ENCODE results near the gene MYBPHL.

Gene MYBPHL

DNA sequence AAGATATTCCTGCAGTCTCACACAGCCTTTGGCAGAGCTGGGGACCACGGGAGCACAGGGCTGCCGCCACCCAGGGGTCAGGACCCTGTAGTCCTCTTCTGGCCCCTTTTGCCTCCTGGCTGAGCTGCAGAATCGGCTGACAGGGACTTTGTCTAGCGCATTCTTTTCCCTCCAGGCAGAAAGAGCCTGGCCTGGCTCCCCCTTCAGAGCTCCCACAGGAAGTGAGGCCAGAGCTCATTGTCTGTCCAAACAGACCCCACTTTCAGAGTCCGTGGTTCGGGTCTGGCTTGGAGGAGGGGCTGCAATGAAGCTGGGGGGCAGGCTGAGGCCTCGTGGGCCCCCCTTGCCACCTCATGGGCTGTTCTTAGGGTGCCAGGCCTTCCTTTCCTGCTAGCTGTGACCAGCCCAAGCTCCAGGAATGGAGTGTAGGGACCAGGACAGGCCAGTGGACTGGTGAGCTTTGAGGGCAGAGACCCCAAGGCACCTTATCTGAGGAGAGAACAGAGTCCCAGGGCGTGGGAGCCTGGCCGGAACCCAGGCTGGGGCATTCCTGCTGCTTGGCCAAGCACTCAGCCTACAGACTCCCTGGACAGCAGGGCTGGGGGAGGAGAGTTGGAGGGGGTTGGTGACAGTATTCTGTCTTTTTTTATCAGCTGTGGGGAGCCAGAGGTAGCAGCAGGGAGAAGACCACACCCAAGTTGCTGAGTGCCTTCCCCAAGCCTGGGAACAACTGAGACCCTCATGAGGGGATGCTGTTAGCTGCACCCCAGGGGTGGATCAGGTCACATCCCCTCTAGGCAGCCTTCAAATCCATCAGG is 52.8 kb downstream of the MYBPHL start:
- no peak for DNase-seq (ENCODE audit: low read depth in 1 of 2, low spot score in 1 of 2)

DNA sequence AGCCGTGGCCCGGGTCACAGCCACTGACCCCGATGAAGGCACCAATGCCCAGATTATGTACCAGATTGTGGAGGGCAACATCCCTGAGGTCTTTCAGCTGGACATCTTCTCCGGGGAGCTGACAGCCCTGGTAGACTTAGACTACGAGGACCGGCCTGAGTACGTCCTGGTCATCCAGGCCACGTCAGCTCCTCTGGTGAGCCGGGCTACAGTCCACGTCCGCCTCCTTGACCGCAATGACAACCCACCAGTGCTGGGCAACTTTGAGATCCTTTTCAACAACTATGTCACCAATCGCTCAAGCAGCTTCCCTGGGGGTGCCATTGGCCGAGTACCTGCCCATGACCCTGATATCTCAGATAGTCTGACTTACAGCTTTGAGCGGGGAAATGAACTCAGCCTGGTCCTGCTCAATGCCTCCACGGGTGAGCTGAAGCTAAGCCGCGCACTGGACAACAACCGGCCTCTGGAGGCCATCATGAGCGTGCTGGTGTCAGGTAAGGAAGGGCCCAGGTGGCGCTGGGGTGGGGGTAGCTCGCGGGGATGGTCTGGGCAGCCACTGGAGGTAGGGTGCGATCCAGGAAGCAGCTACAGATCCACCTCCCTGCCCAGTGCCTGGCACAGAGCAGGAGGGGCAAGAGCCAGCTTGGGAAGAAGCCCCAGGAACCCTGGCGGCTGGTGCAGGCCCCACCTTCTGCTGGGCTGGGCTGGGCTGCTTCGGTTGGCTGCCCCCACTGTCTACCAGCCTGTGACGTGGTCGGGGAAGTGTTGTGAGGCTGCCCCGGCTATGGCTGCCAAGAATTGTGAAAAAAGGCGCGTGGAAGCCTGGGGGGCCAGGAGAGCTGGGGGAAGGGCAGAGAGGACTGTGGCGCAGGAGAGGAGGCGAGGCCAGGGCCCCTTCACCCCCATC is 53.7 kb downstream of the MYBPHL start:
- no peak for DNase-seq (ENCODE audit: low read depth in 1 of 2, low spot score in 1 of 2)

- no peak for DNase-seq (ENCODE audit: low read depth in 1 of 2, low spot score in 1 of 2)
These were observed 54.5 kb downstream of the MYBPHL start for GRCh38 chr1:109252167-109252892.

GRCh38 chr1:109251277-109252166 is 55.3 kb downstream of the MYBPHL start:
- DNase-seq (ENCODE audit: low read depth in 1 of 2, low spot score in 1 of 2): no peak

DNA sequence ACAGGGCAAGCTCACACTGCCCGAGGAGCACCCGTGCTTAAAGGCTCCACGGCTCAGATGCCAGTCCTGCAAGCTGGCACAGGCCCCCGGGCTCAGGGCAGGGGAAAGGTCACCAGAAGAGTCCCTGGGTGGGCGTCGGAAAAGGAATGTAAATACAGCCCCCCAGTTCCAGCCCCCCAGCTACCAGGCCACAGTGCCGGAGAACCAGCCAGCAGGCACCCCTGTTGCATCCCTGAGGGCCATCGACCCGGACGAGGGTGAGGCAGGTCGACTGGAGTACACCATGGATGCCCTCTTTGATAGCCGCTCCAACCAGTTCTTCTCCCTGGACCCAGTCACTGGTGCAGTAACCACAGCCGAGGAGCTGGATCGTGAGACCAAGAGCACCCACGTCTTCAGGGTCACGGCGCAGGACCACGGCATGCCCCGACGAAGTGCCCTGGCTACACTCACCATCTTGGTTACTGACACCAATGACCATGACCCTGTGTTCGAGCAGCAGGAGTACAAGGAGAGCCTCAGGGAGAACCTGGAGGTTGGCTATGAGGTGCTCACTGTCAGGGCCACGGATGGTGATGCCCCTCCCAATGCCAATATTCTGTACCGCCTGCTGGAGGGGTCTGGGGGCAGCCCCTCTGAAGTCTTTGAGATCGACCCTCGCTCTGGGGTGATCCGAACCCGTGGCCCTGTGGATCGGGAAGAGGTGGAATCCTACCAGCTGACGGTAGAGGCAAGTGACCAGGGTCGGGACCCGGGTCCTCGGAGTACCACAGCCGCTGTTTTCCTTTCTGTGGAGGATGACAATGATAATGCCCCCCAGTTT is 56.1 kb downstream of the MYBPHL start:
- no peak for DNase-seq (ENCODE audit: low read depth in 1 of 2, low spot score in 1 of 2)

DNA sequence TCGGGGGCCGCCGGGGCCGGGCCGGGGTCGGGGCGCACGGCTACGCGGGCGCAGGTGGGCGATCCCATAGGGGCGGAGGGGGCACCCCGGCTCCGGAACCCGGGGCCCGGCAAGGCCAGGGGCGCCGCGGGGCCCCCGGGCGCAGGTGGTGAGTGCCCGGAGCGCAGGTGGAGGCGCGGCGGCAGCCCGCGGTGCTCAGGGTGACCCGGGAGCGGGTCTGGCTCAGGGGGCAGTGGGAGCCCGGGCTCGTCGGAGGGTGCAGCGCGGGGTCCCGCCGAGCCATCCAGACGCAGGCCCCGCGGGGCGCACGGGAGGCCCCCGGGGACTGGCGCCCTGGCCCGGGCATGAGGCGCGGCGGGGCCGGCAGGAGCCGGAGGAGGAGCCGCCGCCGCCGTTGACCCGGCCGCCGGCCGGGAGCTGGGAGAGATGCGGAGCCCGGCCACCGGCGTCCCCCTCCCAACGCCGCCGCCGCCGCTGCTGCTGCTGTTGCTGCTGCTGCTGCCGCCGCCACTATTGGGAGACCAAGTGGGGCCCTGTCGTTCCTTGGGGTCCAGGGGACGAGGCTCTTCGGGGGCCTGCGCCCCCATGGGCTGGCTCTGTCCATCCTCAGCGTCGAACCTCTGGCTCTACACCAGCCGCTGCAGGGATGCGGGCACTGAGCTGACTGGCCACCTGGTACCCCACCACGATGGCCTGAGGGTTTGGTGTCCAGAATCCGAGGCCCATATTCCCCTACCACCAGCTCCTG is 57.0 kb downstream of the MYBPHL start:
- DNase-seq (ENCODE audit: low read depth in 1 of 2, low spot score in 1 of 2): no peak

DNA sequence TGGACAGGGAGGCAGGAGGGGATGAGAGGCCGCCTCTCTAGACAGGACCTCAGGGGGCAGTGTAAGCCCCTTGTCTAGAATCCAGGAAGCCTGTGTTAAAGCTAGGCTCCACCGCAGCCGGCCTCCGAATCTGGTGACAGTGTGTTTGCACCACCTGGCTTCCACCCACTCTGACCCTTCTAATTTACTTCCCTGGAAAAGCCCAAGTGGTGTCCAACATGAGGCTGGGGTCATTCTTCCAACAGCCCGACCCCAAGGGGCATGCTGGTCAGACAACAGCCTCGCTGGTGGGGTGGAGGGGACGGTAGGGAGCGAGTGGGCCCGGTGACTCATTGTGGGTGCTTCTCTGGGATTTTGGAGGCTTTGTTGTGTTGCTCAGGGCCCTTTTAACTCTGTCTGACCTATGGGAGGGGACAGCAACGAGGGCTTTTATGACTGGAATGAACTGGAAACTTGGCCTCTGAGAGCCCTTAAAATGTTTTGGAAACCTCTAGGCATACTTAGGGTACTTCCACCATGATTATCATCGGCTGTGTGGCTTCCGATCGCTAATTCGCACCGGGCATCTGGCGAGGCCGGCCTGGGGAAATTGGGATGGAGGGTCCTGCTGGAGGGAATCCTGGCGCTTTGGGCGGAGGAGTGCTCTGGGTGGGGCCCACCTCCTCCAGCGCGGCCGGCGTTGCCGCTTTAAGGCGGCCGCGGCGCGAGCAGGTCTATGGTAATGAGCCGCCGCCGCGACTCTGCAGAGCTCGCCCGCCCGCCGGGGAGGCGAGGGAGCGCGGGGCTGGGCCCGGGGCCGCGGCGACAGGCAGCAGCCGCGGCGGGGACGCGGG is 57.8 kb downstream of the MYBPHL start, which contains the start of gene CELSR2:
CELSR2 (plus strand) TSS at position 743 of the 833 bp plus-strand sequence. CDS start 541 bp downstream, outside the sequence.
- DNase-seq (ENCODE audit: low read depth in 1 of 2, low spot score in 1 of 2): peak in 1 of 2 donors; percentile 33

DNA sequence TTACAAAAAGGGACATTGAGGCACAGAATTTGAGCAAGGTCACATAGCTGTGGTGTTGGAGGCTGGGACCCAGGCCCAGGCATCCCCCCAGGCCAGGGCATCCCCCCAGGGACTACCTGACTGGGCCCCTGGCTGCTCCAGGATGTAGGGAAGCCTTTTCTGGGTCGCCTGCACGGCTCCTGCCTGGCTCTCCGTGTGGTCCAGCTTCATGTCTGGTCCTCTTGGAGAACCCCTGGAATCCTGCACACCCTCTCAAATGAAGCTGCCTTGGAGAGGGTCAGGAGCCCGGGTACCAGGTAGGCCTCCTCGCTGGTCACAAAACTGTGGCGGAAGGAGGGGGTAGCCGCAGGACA is 58.4 kb downstream of the MYBPHL start:
- no peak for DNase-seq (ENCODE audit: low read depth in 1 of 2, low spot score in 1 of 2)

GRCh38 chr1:109247401-109248365 is 59.1 kb downstream of the MYBPHL start:
- no peak for DNase-seq (ENCODE audit: low read depth in 1 of 2, low spot score in 1 of 2)

GRCh38 chr1:109246141-109246551 is 60.7 kb downstream of the MYBPHL start:
- DNase-seq (ENCODE audit: low read depth in 1 of 2, low spot score in 1 of 2): no peak

- DNase-seq (ENCODE audit: low read depth in 1 of 2, low spot score in 1 of 2): no peak
These were observed 62.8 kb downstream of the MYBPHL start for GRCh38 chr1:109243860-109244552.

DNA sequence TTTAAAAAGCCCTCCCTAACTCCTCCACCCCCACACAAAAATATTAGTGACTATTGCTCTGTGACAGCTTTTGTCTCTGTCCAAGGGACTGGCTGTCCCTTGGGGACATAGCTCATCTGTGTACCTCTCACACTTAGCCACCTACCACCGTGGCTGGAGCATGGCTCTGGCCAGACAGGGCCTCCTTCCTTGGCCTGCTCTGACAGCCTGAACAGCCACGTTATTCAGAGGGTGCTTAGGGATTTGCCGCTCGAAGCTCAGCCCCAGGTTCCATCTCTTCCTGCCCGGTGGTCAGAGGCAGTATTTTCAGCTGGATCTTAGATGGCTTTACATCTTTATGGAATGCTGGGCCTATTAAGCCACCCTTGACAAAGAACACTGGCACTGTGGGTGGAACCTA is 63.6 kb downstream of the MYBPHL start:
- DNase-seq (ENCODE audit: low read depth in 1 of 2, low spot score in 1 of 2): no peak

DNA sequence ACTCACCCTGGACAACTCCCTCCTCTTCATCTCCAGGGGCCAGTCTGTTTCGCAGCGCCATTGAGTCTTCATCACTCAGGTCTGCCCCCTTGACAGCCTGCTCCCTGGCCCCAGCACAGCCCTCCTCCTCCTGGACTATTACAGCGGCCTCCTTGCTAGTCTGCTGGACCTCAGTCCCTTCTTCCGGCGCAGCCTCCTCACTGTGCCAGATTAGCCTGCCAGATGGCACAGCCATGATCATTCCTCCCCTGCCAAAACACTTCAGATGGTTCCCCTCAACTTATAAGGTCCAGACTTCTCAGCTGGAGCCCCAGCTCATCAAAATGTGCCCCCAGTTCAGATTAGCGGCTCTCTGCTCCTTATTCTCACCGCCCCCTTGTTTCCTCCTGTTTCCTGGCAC is 64.4 kb downstream of the MYBPHL start:
- no peak for DNase-seq (ENCODE audit: low read depth in 1 of 2, low spot score in 1 of 2)

Measured in activated T-helper 1 cell treated with anti-CD3 and anti-CD28 coated beads, Interleukin-2, amount 50 U/mL, for 16 hours (primary cell).